ENCODE data around the gene RAD51B. TPM values are rescaled to one million over a fixed set of nuclear protein-coding genes. Genes with fewer than 3 reads are reported as not detected.

RAD51B gene
- total RNA-seq, 1 experiment from 2014 or later, result 14.2 TPM

GRCh38 chr14:68466491-68466977 is 647.0 kb downstream of the RAD51B start:
- TF ChIP-seq TEAD4 (CRISPR knock-in tag; IDR thresholded peaks at IDR 0.05), result no peak
- no peak for TF ChIP-seq ATF6 (CRISPR knock-in tag; IDR thresholded peaks at IDR 0.05)
- no peak for TF ChIP-seq ZNF532 (CRISPR knock-in tag; IDR thresholded peaks at IDR 0.05; ENCODE audit: borderline replicate concordance)
- no peak for TF ChIP-seq ELF4 (CRISPR knock-in tag; IDR thresholded peaks at IDR 0.05; ENCODE audit: low read depth)
- TF ChIP-seq FOXP1 (CRISPR knock-in tag; IDR thresholded peaks at IDR 0.05; ENCODE audit: borderline replicate concordance), result no peak
- no peak for TF ChIP-seq ZNF423 (CRISPR knock-in tag; IDR thresholded peaks at IDR 0.05)
- no peak for TF ChIP-seq USF1 (CRISPR knock-in tag; IDR thresholded peaks at IDR 0.05)
- TF ChIP-seq USF2 (CRISPR knock-in tag; IDR thresholded peaks at IDR 0.05), result no peak
- CTCF ChIA-PET, result no interaction called here
- no peak overlapping the region for H3K4me3 Mint-ChIP-seq
- no peaks in the 10 kb centered on the region for H3K36me3 Mint-ChIP-seq
- POLR2A ChIA-PET, result no interaction called here
- H3K4me1 Mint-ChIP-seq, result peaks cover 33% of the 10 kb centered on the region
- H3K9me3 Mint-ChIP-seq, result no peaks in the 10 kb centered on the region
- H3K27ac Mint-ChIP-seq, result no peak overlapping the region
- DNase-seq (ENCODE audit: low spot score), result no peak
- H3K27me3 Mint-ChIP-seq (ENCODE audit: low read depth), result no peaks in the 10 kb centered on the region
- no peak for ATAC-seq

GRCh38 chr14:68467425-68467824 is 647.8 kb downstream of the RAD51B start:
- ChIA-PET POLR2A (no interaction called here), CTCF (no interaction called here)
- no peaks in the 10 kb centered on the region for H3K9me3 Mint-ChIP-seq
- H3K27me3 Mint-ChIP-seq (ENCODE audit: low read depth), result no peaks in the 10 kb centered on the region
- ATAC-seq (no peak), DNase-seq (ENCODE audit: low spot score) (no peak)
- no peak for TF ChIP-seq IRF2 (CRISPR knock-in tag; IDR thresholded peaks at IDR 0.05; ENCODE audit: borderline replicate concordance, low read depth)
- TF ChIP-seq IRF1 (CRISPR knock-in tag; IDR thresholded peaks at IDR 0.05), result no peak
- TF ChIP-seq ZBTB21 (CRISPR knock-in tag; IDR thresholded peaks at IDR 0.05; ENCODE audit: borderline replicate concordance), result no peak
- no peak for TF ChIP-seq ZNF138 (CRISPR knock-in tag; conservative IDR thresholded peaks at IDR 0.05)
- no peak for TF ChIP-seq AR (CRISPR knock-in tag; IDR thresholded peaks at IDR 0.05)
- TF ChIP-seq NR2C2 (CRISPR knock-in tag; IDR thresholded peaks at IDR 0.05), result no peak
- TF ChIP-seq FOXP1 (CRISPR knock-in tag; IDR thresholded peaks at IDR 0.05; ENCODE audit: borderline replicate concordance), result no peak
- no peak for TF ChIP-seq ZNF425 (CRISPR knock-in tag; conservative IDR thresholded peaks at IDR 0.05)
- no peak for TF ChIP-seq NR1H2 (CRISPR knock-in tag; IDR thresholded peaks at IDR 0.05)
- no peak for TF ChIP-seq ETV6 (CRISPR knock-in tag; IDR thresholded peaks at IDR 0.05)
- no peak for TF ChIP-seq OVOL2 (CRISPR knock-in tag; IDR thresholded peaks at IDR 0.05; ENCODE audit: borderline replicate concordance)
- H3K36me3 Mint-ChIP-seq, result no peaks in the 10 kb centered on the region
- H3K4me3 Mint-ChIP-seq, result no peak overlapping the region
- peaks cover 41% of the 10 kb centered on the region for H3K4me1 Mint-ChIP-seq
- H3K27ac Mint-ChIP-seq, result no peak overlapping the region
